Ascending aorta (tissue), 2 donors: ENCODE measurements around the gene GRIN2C. TPM values are rescaled to one million over a fixed set of nuclear protein-coding genes. Genes with fewer than 3 reads are reported as not detected.

Source experiments
- DNase-seq, 2 donors: peaks; one replicate each; pipeline ENCODE4 v3.0.0-alpha.2; 2019; ENCODE audit warnings: low spot score in 2 of 2
- H3K27ac ChIP-seq, 2 donors: fragments of 200-600 bp; sonication (generic); one replicate each; pipeline ENCODE4 v1.5.1; 2016 to 2017; ENCODE audit warnings: mild to moderate bottlenecking in 1 of 2
- H3K27me3 ChIP-seq: fragments of 200-600 bp; sonication (generic); one replicate; pipeline ENCODE4 v1.5.1; 2017
- H3K36me3 ChIP-seq, 2 donors: fragments of 200-600 bp; sonication (generic); one replicate each; pipeline ENCODE4 v1.5.1; 2016
- H3K4me1 ChIP-seq, 2 donors: fragments of 200-600 bp; sonication (generic); one replicate each; pipeline ENCODE4 v1.5.1; 2016 to 2017; ENCODE audit warnings: mild to moderate bottlenecking in 1 of 2
- H3K4me3 ChIP-seq, 2 donors: fragments of 200-600 bp; sonication (generic); one replicate each; pipeline ENCODE4 v1.5.1; 2016 to 2017; ENCODE audit warnings: mild to moderate bottlenecking in 1 of 2
- H3K9me3 ChIP-seq, 2 donors: fragments of 200-600 bp; sonication (generic); one replicate each; pipeline ENCODE4 v1.5.1; 2016
- CTCF ChIP-seq, 3 experiments: fragments of 200-600 bp in 2 of 3; fragments of 450-650 bp in 1 of 3; sonication (generic) in 2 of 3; IDR thresholded peaks; one replicate each; pipeline ENCODE4 v1.5.1; 2016 to 2019; ENCODE audit warnings: antibody characterized with exemption in 3 of 3, mild to moderate bottlenecking in 1 of 3, moderate library complexity in 1 of 3
- intact Hi-C: fragments of 100-400 bp; cut with DNase I; formaldehyde crosslinking; loops from one replicate; pipeline ENCODE4 v1.15.1; 2023
- total RNA-seq: library from RNA; depleted of rRNA; stranded (reverse); fragments of >200 nt; gene quantifications from one replicate; pipeline ENCODE4 v1.1.0, GENCODE V29; 2016

Gene GRIN2C
- total RNA-seq, 1 donor from 2014 or later, result not detected

GRCh38 chr17:74855323-74855722 is 4.4 kb downstream of the GRIN2C start:
- no peaks in the 10 kb centered on the region for H3K36me3 ChIP-seq
- no peak overlapping the region for H3K4me3 ChIP-seq
- H3K9me3 ChIP-seq, result no peaks in the 10 kb centered on the region
- intact Hi-C loops, result no loop called here
- no peak for TF ChIP-seq CTCF (IDR thresholded peaks at IDR 0.05)
- no peak for DNase-seq
- peaks cover 25% of the 10 kb centered on the region for H3K27me3 ChIP-seq
- H3K27ac ChIP-seq, result no peak overlapping the region
- peaks cover 0 to 3% of the 10 kb centered on the region in 2 donors for H3K4me1 ChIP-seq

- peaks cover 21% of the 10 kb centered on the region for H3K27me3 ChIP-seq
- intact Hi-C loops, result no loop called here
- H3K4me3 ChIP-seq, result no peak overlapping the region
- peaks cover 0 to 3% of the 10 kb centered on the region in 2 donors for H3K4me1 ChIP-seq
- H3K27ac ChIP-seq, result no peak overlapping the region
- no peak for TF ChIP-seq CTCF (IDR thresholded peaks at IDR 0.05)
- DNase-seq, result no peak
- no peaks in the 10 kb centered on the region for H3K36me3 ChIP-seq
- no peaks in the 10 kb centered on the region for H3K9me3 ChIP-seq
Measured at GRCh38 chr17:74854792-74855191, 4.9 kb downstream of the GRIN2C start.

- Histone ChIP-seq H3K27ac (no peak overlapping the region), H3K27me3 (peaks cover 13% of the 10 kb centered on the region), H3K4me1 (no peaks in the 10 kb centered on the region), H3K9me3 (no peaks in the 10 kb centered on the region), H3K36me3 (no peaks in the 10 kb centered on the region), H3K4me3 (no peak overlapping the region)
- DNase-seq, result no peak
- intact Hi-C loops, result no loop called here
- TF ChIP-seq CTCF (IDR thresholded peaks at IDR 0.05), result no peak
Measured at GRCh38 chr17:74853669-74854068, 6.0 kb downstream of the GRIN2C start.

- Histone ChIP-seq H3K27ac (no peak overlapping the region), H3K36me3 (no peaks in the 10 kb centered on the region), H3K9me3 (no peaks in the 10 kb centered on the region), H3K27me3 (peaks cover 13% of the 10 kb centered on the region), H3K4me1 (no peaks in the 10 kb centered on the region), H3K4me3 (no peak overlapping the region)
- DNase-seq, result no peak
- TF ChIP-seq CTCF (IDR thresholded peaks at IDR 0.05), result no peak
- intact Hi-C loops, result no loop called here
Measured at GRCh38 chr17:74853048-74853397, 6.7 kb downstream of the GRIN2C start.

GRCh38 chr17:74852237-74853047 is 7.2 kb downstream of the GRIN2C start:
- Histone ChIP-seq H3K4me1 (no peaks in the 10 kb centered on the region), H3K27ac (no peak overlapping the region), H3K9me3 (no peaks in the 10 kb centered on the region), H3K36me3 (no peaks in the 10 kb centered on the region), H3K27me3 (peaks cover 13% of the 10 kb centered on the region), H3K4me3 (peak overlapping the region in 1 of 2 donors; percentile 5)
- no peak for TF ChIP-seq CTCF (IDR thresholded peaks at IDR 0.05)
- DNase-seq, result no peak
- intact Hi-C loops, result no loop called here
